Transverse colon (tissue), 4 donors: ENCODE data around the gene FRAS1. TPM values are rescaled to one million over a fixed set of nuclear protein-coding genes. Genes with fewer than 3 reads are reported as not detected.

Source experiments
- DNase-seq: peaks from one replicate; pipeline ENCODE4 v3.0.0-alpha.2; 2019
- H3K27ac ChIP-seq, 4 donors: fragments of 200-600 bp; sonication (generic); 2 replicates each; pipeline ENCODE4 v1.5.1; 2016 to 2018; ENCODE audit warnings: inconsistent platforms in 4 of 4
- H3K27me3 ChIP-seq: fragments of 200-600 bp; sonication (generic); 2 replicates; pipeline ENCODE4 v1.5.1; 2017; ENCODE audit warnings: inconsistent platforms
- H3K36me3 ChIP-seq, 4 donors: fragments of 200-600 bp; sonication (generic); 2 replicates each; pipeline ENCODE4 v1.5.1; 2017 to 2019; ENCODE audit warnings: inconsistent platforms in 4 of 4
- H3K4me1 ChIP-seq, 4 donors: fragments of 200-600 bp; sonication (generic); 2 replicates each; pipeline ENCODE4 v1.5.1; 2017 to 2020; ENCODE audit warnings: inconsistent platforms in 4 of 4
- H3K4me3 ChIP-seq, 4 donors: fragments of 200-600 bp; sonication (generic); 1 replicate in 1 of 4; 2 replicates in 3 of 4; pipeline versions ENCODE4 v1.5.1 to v1.6.1; 2017 to 2019; ENCODE audit warnings: inconsistent platforms in 4 of 4
- H3K9me3 ChIP-seq, 2 donors: fragments of 200-600 bp; sonication (generic); 2 replicates each; pipeline ENCODE4 v1.5.1; 2017 to 2019; ENCODE audit warnings: inconsistent platforms in 2 of 2
- CTCF ChIP-seq, 5 experiments: fragments of 200-600 bp in 3 of 5; fragments of 450-650 bp in 2 of 5; sonication (generic) in 3 of 5; IDR thresholded peaks; 1 replicate in 2 of 5; 2 replicates in 3 of 5; pipeline ENCODE4 v1.5.1; 2016 to 2017; ENCODE audit warnings: antibody characterized with exemption in 5 of 5, inconsistent platforms in 3 of 5, mild to moderate bottlenecking in 2 of 5, moderate library complexity in 1 of 5
- EP300 ChIP-seq: sonication (generic); formaldehyde crosslinking; IDR thresholded peaks from one replicate; pipeline ENCODE4 v1.6.1; 2017; ENCODE audit warnings: antibody characterized with exemption, low read depth
- POLR2A ChIP-seq: fragments of 450-650 bp; IDR thresholded peaks from one replicate; pipeline ENCODE4 v1.6.1; 2016; ENCODE audit warnings: antibody characterized with exemption, mild to moderate bottlenecking, moderate library complexity
- POLR2AphosphoS5 ChIP-seq, 3 donors: sonication (generic); formaldehyde crosslinking; IDR thresholded peaks; one replicate each; pipeline ENCODE4 v1.6.1; 2016; ENCODE audit warnings: antibody characterized with exemption in 3 of 3
- WGBS, 2 donors: methylation state at CpG; one replicate each; pipeline ENCODE4 v1.1.5; 2018; ENCODE audit warnings: low coverage in 1 of 2; 5-methylcytosine and 5-hydroxymethylcytosine counted together
- in situ Hi-C, 4 donors: fragments of 200-750 bp; cut with MboI; loops; one replicate each; pipeline versions ENCODE4 v1.15.0 to v1.15.1; 2017; ENCODE audit warnings: low sequenced_read_pairs in 3 of 4, low pct_ligation_motif_present in 1 of 4, low pct_unique_long_range_greater_than_20kb in 1 of 4
- intact Hi-C: fragments of 100-400 bp; cut with DNase I; formaldehyde crosslinking; loops from one replicate; pipeline ENCODE4 v1.15.1; 2023; ENCODE audit warnings: low total_unique reads
- total RNA-seq, 4 donors: library from RNA; depleted of rRNA; stranded (reverse); fragments of >200 nt; gene quantifications; one replicate each; pipeline ENCODE4 v1.1.0, GENCODE V29; 2016

The FRAS1 gene
- total RNA-seq, 4 donors from 2014 or later: 1.8 to 9.7 (median 3.1) TPM

DNA sequence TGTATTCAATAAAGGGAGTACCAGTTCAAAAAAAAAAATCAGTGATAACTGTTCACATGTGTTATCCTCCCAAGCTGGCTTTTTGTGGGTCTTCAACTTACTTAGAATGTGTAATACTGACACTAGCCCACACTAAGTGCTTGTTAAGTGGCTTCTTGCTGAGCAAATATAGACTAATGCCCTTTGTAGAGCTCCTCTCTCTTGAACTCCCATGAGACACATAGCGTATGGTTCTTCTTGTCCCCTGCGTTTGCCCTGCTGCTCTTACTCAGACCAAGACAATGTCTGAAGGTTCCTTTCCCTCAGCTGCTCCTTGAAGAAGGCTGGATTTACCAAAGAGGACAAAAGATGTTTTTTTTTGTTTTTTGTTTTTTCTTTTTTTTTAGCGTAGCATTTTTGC lies 110.9 kb downstream of the FRAS1 start:
- 86 to 96% methylated on average over 3 of the region's 3 CpGs for WGBS, 2 donors
- intact Hi-C loops (no loop called here), in situ Hi-C loops (no loop called here)
- no peaks in the 10 kb centered on the region for H3K27me3 ChIP-seq
- TF ChIP-seq EP300 (no peak), CTCF (IDR thresholded peaks at IDR 0.05) (no peak), POLR2AphosphoS5 (IDR thresholded peaks at IDR 0.05) (no peak), POLR2A (no peak)
- no peaks in the 10 kb centered on the region for H3K4me1 ChIP-seq
- no peak for DNase-seq
- no peaks in the 10 kb centered on the region for H3K36me3 ChIP-seq
- no peak overlapping the region for H3K4me3 ChIP-seq
- H3K27ac ChIP-seq: no peak overlapping the region
- H3K9me3 ChIP-seq: no peaks in the 10 kb centered on the region

- no peaks in the 10 kb centered on the region for H3K27me3 ChIP-seq
- no peak for DNase-seq
- no peaks in the 10 kb centered on the region for H3K36me3 ChIP-seq
- no peak overlapping the region for H3K4me3 ChIP-seq
- intact Hi-C loops (no loop called here), in situ Hi-C loops (no loop called here)
- no peak overlapping the region for H3K27ac ChIP-seq
- H3K4me1 ChIP-seq: no peaks in the 10 kb centered on the region
- TF ChIP-seq POLR2A (no peak), CTCF (IDR thresholded peaks at IDR 0.05) (no peak), POLR2AphosphoS5 (IDR thresholded peaks at IDR 0.05) (no peak), EP300 (no peak)
- WGBS, 2 donors: 97 to 100% methylated on average over 1 of the region's 1 CpG
- no peaks in the 10 kb centered on the region for H3K9me3 ChIP-seq
Measured at GRCh38 chr4:78169728-78170127, 112.6 kb downstream of the FRAS1 start.

DNA sequence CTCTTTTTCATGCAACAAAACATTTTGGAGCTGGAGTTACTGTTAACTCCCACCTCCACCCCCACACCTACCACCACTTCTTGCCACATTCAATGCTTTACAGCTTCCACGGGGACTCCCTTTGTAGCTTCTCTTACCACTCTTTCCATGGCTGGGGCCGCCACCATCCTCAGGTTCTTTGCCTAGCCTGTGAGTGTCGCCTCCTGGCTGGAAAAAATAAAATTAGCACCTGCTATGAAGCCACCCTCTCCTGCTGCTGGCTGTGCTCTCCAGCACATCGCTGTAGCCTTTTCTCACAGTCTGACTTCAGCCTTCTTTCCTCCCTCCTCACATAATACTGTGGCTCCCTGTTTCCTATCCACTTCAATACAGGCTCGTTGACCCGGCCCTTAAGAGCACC lies 114.4 kb downstream of the FRAS1 start:
- H3K27me3 ChIP-seq: no peaks in the 10 kb centered on the region
- no peaks in the 10 kb centered on the region for H3K9me3 ChIP-seq
- TF ChIP-seq CTCF (IDR thresholded peaks at IDR 0.05) (no peak), POLR2A (no peak), POLR2AphosphoS5 (IDR thresholded peaks at IDR 0.05) (no peak), EP300 (no peak)
- H3K36me3 ChIP-seq: no peaks in the 10 kb centered on the region
- no peak for DNase-seq
- WGBS, 2 donors: 81 to 90% methylated on average over 5 to 6 of the region's 6 CpGs
- no peak overlapping the region for H3K27ac ChIP-seq
- intact Hi-C loops (no loop called here), in situ Hi-C loops (no loop called here)
- no peak overlapping the region for H3K4me3 ChIP-seq
- H3K4me1 ChIP-seq: peaks cover 0 to 4% (median 1%) of the 10 kb centered on the region in 4 donors

DNA sequence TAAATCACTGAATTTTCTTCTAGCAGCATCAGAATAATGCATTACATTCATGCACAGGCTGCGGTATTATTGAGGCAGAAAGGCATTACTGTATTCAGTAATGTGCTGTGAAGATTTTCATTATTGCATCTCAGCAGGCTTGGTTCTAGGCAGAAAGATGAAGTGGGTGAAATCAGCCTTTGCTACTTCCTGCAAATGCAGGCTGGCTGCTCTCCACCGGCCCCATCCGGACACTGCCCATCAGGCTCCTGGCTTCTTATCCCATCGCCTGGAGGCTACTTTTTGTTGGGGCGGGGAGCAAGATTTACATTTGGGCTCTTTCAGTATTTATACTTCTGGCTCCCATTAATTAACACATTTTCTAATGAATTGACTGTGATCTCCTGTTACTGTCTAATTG lies 117.8 kb downstream of the FRAS1 start:
- no peak for DNase-seq
- H3K4me3 ChIP-seq: no peak overlapping the region
- H3K27ac ChIP-seq: no peak overlapping the region
- H3K4me1 ChIP-seq: peaks cover 0 to 8% (median 3%) of the 10 kb centered on the region in 4 donors
- in situ Hi-C loops: no loop called here
- intact Hi-C loops: no loop called here
- WGBS, 2 donors: 82 to 100% methylated on average over 1 to 5 of the region's 5 CpGs
- TF ChIP-seq POLR2A (no peak), POLR2AphosphoS5 (IDR thresholded peaks at IDR 0.05) (no peak), EP300 (no peak), CTCF (IDR thresholded peaks at IDR 0.05) (no peak)
- no peaks in the 10 kb centered on the region for H3K36me3 ChIP-seq
- no peaks in the 10 kb centered on the region for H3K27me3 ChIP-seq
- no peaks in the 10 kb centered on the region for H3K9me3 ChIP-seq
